ENCODE data around the gene FBXO30. TPM values are rescaled to one million over a fixed set of nuclear protein-coding genes. Genes with fewer than 3 reads are reported as not detected.

Gene FBXO30
- total and polyA plus RNA-seq, 4 donors: 0.90 to 15.5 (median 3.5) TPM

DNA sequence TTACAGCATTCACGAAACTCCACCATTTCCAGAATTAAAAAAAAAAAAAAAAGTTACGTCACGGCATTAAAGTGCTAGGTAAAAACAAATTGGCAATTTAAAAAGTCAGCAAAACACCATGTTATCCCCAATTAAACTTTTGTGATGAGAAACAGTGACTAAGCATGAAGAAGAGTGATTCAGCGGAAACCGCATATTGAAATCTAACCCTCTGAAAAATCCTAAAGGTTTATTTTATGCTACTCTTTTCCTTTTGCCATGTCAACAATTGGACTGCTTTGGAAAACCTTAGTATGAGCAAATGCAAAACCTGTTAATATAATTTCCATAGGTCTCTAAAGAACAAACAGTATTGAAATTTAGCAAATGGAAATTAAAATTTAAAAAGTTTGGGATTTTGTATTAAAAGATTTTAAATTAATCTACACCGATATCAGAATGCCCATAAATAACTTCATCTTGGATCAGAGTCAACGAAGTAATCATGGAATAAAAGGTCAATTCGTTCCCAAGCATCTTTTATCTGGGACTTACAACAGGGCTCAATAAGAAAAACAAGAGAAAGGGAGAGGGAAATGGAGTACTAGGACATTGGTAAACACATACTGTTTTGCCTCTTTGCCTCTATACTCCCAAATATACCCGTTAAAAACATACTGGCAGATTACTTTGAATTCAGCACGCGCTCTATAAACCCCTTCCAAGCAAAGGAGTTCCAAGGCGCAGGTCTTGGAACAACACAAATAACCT is 1.1 kb downstream of the FBXO30 start:
- TF ChIP-seq, protein P1, sequence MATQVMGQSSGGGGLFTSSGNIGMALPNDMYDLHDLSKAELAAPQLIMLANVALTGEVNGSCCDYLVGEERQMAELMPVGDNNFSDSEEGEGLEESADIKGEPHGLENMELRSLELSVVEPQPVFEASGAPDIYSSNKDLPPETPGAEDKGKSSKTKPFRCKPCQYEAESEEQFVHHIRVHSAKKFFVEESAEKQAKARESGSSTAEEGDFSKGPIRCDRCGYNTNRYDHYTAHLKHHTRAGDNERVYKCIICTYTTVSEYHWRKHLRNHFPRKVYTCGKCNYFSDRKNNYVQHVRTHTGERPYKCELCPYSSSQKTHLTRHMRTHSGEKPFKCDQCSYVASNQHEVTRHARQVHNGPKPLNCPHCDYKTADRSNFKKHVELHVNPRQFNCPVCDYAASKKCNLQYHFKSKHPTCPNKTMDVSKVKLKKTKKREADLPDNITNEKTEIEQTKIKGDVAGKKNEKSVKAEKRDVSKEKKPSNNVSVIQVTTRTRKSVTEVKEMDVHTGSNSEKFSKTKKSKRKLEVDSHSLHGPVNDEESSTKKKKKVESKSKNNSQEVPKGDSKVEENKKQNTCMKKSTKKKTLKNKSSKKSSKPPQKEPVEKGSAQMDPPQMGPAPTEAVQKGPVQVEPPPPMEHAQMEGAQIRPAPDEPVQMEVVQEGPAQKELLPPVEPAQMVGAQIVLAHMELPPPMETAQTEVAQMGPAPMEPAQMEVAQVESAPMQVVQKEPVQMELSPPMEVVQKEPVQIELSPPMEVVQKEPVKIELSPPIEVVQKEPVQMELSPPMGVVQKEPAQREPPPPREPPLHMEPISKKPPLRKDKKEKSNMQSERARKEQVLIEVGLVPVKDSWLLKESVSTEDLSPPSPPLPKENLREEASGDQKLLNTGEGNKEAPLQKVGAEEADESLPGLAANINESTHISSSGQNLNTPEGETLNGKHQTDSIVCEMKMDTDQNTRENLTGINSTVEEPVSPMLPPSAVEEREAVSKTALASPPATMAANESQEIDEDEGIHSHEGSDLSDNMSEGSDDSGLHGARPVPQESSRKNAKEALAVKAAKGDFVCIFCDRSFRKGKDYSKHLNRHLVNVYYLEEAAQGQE (IDR thresholded peaks at IDR 0.05): no peak
- TF ChIP-seq SP1 (IDR thresholded peaks at IDR 0.05) (no peak), RXRA (IDR thresholded peaks at IDR 0.05) (peak in 1 of 2 donors; percentile 46), FOXA2 (IDR thresholded peaks at IDR 0.05) (no peak), EGR1 (IDR thresholded peaks at IDR 0.05; ENCODE audit: low read depth in 2 of 2) (no peak), YY1 (IDR thresholded peaks at IDR 0.05) (peak; percentile 21)
- TF ChIP-seq, protein P2, sequence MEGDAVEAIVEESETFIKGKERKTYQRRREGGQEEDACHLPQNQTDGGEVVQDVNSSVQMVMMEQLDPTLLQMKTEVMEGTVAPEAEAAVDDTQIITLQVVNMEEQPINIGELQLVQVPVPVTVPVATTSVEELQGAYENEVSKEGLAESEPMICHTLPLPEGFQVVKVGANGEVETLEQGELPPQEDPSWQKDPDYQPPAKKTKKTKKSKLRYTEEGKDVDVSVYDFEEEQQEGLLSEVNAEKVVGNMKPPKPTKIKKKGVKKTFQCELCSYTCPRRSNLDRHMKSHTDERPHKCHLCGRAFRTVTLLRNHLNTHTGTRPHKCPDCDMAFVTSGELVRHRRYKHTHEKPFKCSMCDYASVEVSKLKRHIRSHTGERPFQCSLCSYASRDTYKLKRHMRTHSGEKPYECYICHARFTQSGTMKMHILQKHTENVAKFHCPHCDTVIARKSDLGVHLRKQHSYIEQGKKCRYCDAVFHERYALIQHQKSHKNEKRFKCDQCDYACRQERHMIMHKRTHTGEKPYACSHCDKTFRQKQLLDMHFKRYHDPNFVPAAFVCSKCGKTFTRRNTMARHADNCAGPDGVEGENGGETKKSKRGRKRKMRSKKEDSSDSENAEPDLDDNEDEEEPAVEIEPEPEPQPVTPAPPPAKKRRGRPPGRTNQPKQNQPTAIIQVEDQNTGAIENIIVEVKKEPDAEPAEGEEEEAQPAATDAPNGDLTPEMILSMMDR (IDR thresholded peaks at IDR 0.05; ENCODE audit: low read depth, low read length, missing input control): no peak
- TF ChIP-seq, protein P3, sequence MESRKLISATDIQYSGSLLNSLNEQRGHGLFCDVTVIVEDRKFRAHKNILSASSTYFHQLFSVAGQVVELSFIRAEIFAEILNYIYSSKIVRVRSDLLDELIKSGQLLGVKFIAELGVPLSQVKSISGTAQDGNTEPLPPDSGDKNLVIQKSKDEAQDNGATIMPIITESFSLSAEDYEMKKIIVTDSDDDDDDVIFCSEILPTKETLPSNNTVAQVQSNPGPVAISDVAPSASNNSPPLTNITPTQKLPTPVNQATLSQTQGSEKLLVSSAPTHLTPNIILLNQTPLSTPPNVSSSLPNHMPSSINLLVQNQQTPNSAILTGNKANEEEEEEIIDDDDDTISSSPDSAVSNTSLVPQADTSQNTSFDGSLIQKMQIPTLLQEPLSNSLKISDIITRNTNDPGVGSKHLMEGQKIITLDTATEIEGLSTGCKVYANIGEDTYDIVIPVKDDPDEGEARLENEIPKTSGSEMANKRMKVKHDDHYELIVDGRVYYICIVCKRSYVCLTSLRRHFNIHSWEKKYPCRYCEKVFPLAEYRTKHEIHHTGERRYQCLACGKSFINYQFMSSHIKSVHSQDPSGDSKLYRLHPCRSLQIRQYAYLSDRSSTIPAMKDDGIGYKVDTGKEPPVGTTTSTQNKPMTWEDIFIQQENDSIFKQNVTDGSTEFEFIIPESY (IDR thresholded peaks at IDR 0.05): no peak
- WGBS: 28% methylated on average over 12 of the region's 12 CpGs
- H3K9me3 ChIP-seq (ENCODE audit: control insufficient read depth in 4 of 4, low read length in 3 of 4): no peaks in the 10 kb centered on the region
- H3K36me3 ChIP-seq (ENCODE audit: control insufficient read depth in 4 of 4, insufficient read depth in 3 of 4, low read depth in 1 of 4, low read length in 3 of 4): no peaks in the 10 kb centered on the region
- H3K27ac ChIP-seq (ENCODE audit: low read depth in 1 of 2, low read length in 2 of 2): peak overlapping the region; percentile 88 to 91
- no peak for DNase-seq (ENCODE audit: low spot score)
- no peaks in the 10 kb centered on the region for H3K27me3 ChIP-seq (ENCODE audit: control insufficient read depth in 4 of 4, insufficient read depth in 4 of 4, low read length in 3 of 4)
- H3K4me3 ChIP-seq (ENCODE audit: low read depth in 1 of 3, low read length in 3 of 3): peak overlapping the region; percentile 83 to 92 (median 85)
- H3K4me1 ChIP-seq (ENCODE audit: control insufficient read depth in 4 of 4, insufficient read depth in 4 of 4, low read length in 3 of 4): peaks cover 2 to 22% (median 13%) of the 10 kb centered on the region in 4 donors
- H3K9ac ChIP-seq (ENCODE audit: low read depth in 1 of 2, low read length in 2 of 2): peak overlapping the region; percentile 8 to 56

DNA sequence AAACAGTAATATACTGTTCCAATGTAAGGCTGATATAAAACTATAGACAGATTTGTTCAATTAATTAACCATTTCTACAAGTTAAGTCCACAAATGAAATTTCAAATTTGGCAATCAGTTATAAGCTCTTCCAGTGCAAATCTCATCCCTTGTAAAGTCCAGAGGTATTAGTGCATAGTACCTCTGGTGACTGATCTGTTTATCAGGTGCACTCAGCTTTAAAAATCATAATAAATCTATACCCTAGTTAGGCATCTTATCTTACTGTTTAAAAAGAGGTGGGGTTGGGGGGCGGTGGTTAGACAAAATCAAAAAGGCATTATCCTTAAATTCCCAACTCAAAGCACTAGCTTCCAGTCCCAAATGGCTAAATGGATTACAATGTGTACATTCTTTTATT is 2.9 kb downstream of the FBXO30 start:
- no peak overlapping the region for H3K27ac ChIP-seq (ENCODE audit: low read depth in 1 of 2, low read length in 2 of 2)
- no peaks in the 10 kb centered on the region for H3K9me3 ChIP-seq (ENCODE audit: control insufficient read depth in 4 of 4, low read length in 3 of 4)
- DNase-seq (ENCODE audit: low spot score): no peak
- H3K36me3 ChIP-seq (ENCODE audit: control insufficient read depth in 4 of 4, insufficient read depth in 3 of 4, low read depth in 1 of 4, low read length in 3 of 4): no peaks in the 10 kb centered on the region
- H3K4me1 ChIP-seq (ENCODE audit: control insufficient read depth in 4 of 4, insufficient read depth in 4 of 4, low read length in 3 of 4): peaks cover 2 to 22% (median 13%) of the 10 kb centered on the region in 4 donors
- no peak overlapping the region for H3K4me3 ChIP-seq (ENCODE audit: low read depth in 1 of 3, low read length in 3 of 3)
- 99% methylated on average over 1 of the region's 1 CpG for WGBS
- TF ChIP-seq RXRA (IDR thresholded peaks at IDR 0.05) (no peak), GABPA (IDR thresholded peaks at IDR 0.05 in 1 of 2, conservative IDR thresholded peaks at IDR 0.05 in 1 of 2) (no peak), HNF4G (IDR thresholded peaks at IDR 0.05) (no peak), SP1 (IDR thresholded peaks at IDR 0.05) (no peak), EGR1 (IDR thresholded peaks at IDR 0.05; ENCODE audit: low read depth in 2 of 2) (no peak), FOXA2 (IDR thresholded peaks at IDR 0.05) (no peak), NR2F2 (IDR thresholded peaks at IDR 0.05) (no peak), FOXA1 (IDR thresholded peaks at IDR 0.05) (no peak), HNF4A (conservative IDR thresholded peaks at IDR 0.05) (no peak), TAF1 (conservative IDR thresholded peaks at IDR 0.05) (no peak), JUND (IDR thresholded peaks at IDR 0.05) (no peak)
- TF ChIP-seq, protein P1 (IDR thresholded peaks at IDR 0.05): no peak
- TF ChIP-seq, protein P4, sequence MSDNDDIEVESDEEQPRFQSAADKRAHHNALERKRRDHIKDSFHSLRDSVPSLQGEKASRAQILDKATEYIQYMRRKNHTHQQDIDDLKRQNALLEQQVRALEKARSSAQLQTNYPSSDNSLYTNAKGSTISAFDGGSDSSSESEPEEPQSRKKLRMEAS (IDR thresholded peaks at IDR 0.05): no peak
- TF ChIP-seq, protein P2 (IDR thresholded peaks at IDR 0.05; ENCODE audit: low read depth, low read length, missing input control): no peak
- H3K9ac ChIP-seq (ENCODE audit: low read depth in 1 of 2, low read length in 2 of 2): no peak overlapping the region
- H3K27me3 ChIP-seq (ENCODE audit: control insufficient read depth in 4 of 4, insufficient read depth in 4 of 4, low read length in 3 of 4): no peaks in the 10 kb centered on the region

All from liver (tissue), 9 donors.